ENCODE results near the gene TRMT1. TPM values are rescaled to one million over a fixed set of nuclear protein-coding genes. Genes with fewer than 3 reads are reported as not detected.
"Not testable (repeated sequence)": the region's sequence is repeated elsewhere in the genome, so short reads cannot be mapped to it uniquely, and the experiment has no call there.

TRMT1 gene
- total RNA-seq, 1 experiment from 2014 or later: 106 TPM

DNA sequence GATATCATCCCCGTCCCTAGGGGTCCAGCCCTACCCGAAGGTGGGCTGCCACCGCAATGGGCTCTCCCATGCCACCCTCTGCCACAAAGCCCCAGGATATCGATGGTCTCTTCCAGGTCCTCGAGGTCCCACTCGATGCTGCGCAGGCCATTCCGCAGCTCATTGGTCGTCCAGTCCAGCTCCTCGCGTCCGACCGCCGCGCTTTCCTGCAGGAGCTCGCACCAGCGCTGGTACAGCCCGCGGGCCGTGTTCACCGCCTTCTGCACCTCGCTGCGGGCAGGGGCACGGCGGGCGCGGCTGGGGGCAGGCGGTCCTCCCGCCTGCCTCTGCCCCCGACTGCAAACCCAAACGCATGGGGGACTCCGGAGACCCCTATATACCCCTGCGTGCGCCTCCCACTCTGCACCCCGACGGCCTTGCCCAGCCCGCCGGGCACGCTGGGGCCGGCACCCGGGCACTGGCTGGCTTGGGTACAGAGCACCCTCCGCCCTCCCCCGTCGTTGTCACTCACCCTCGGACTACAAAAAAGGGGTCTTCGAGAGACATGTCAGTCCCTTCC lies 33.2 kb upstream of the TRMT1 start (continued):
- TF ChIP-seq, protein P1, sequence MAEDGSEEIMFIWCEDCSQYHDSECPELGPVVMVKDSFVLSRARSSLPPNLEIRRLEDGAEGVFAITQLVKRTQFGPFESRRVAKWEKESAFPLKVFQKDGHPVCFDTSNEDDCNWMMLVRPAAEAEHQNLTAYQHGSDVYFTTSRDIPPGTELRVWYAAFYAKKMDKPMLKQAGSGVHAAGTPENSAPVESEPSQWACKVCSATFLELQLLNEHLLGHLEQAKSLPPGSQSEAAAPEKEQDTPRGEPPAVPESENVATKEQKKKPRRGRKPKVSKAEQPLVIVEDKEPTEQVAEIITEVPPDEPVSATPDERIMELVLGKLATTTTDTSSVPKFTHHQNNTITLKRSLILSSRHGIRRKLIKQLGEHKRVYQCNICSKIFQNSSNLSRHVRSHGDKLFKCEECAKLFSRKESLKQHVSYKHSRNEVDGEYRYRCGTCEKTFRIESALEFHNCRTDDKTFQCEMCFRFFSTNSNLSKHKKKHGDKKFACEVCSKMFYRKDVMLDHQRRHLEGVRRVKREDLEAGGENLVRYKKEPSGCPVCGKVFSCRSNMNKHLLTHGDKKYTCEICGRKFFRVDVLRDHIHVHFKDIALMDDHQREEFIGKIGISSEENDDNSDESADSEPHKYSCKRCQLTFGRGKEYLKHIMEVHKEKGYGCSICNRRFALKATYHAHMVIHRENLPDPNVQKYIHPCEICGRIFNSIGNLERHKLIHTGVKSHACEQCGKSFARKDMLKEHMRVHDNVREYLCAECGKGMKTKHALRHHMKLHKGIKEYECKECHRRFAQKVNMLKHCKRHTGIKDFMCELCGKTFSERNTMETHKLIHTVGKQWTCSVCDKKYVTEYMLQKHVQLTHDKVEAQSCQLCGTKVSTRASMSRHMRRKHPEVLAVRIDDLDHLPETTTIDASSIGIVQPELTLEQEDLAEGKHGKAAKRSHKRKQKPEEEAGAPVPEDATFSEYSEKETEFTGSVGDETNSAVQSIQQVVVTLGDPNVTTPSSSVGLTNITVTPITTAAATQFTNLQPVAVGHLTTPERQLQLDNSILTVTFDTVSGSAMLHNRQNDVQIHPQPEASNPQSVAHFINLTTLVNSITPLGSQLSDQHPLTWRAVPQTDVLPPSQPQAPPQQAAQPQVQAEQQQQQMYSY (CRISPR knock-in tag; IDR thresholded peaks at IDR 0.05): peak; percentile 91
- TF ChIP-seq NFE2L1 (CRISPR knock-in tag; IDR thresholded peaks at IDR 0.05) (no peak), SMAD3 (CRISPR knock-in tag; IDR thresholded peaks at IDR 0.05; ENCODE audit: borderline replicate concordance) (peak; percentile 65; the same call in 1 of the 2 replicates), PRRX2 (CRISPR knock-in tag; IDR thresholded peaks at IDR 0.05) (0 out of 2 replicates have a peak, but pooled peaks have one; percentile 29), IRF2 (CRISPR knock-in tag; IDR thresholded peaks at IDR 0.05; ENCODE audit: borderline replicate concordance, low read depth) (no peak)
- TF ChIP-seq, protein P2, sequence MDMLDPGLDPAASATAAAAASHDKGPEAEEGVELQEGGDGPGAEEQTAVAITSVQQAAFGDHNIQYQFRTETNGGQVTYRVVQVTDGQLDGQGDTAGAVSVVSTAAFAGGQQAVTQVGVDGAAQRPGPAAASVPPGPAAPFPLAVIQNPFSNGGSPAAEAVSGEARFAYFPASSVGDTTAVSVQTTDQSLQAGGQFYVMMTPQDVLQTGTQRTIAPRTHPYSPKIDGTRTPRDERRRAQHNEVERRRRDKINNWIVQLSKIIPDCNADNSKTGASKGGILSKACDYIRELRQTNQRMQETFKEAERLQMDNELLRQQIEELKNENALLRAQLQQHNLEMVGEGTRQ (CRISPR knock-in tag; IDR thresholded peaks at IDR 0.05): no peak
- TF ChIP-seq, protein P3, sequence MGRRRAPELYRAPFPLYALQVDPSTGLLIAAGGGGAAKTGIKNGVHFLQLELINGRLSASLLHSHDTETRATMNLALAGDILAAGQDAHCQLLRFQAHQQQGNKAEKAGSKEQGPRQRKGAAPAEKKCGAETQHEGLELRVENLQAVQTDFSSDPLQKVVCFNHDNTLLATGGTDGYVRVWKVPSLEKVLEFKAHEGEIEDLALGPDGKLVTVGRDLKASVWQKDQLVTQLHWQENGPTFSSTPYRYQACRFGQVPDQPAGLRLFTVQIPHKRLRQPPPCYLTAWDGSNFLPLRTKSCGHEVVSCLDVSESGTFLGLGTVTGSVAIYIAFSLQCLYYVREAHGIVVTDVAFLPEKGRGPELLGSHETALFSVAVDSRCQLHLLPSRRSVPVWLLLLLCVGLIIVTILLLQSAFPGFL (CRISPR knock-in tag; IDR thresholded peaks at IDR 0.05; ENCODE audit: borderline replicate concordance): no peak
- TF ChIP-seq, protein P4, sequence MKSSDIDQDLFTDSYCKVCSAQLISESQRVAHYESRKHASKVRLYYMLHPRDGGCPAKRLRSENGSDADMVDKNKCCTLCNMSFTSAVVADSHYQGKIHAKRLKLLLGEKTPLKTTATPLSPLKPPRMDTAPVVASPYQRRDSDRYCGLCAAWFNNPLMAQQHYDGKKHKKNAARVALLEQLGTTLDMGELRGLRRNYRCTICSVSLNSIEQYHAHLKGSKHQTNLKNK (CRISPR knock-in tag; IDR thresholded peaks at IDR 0.05): no peak
- TF ChIP-seq, protein P5, sequence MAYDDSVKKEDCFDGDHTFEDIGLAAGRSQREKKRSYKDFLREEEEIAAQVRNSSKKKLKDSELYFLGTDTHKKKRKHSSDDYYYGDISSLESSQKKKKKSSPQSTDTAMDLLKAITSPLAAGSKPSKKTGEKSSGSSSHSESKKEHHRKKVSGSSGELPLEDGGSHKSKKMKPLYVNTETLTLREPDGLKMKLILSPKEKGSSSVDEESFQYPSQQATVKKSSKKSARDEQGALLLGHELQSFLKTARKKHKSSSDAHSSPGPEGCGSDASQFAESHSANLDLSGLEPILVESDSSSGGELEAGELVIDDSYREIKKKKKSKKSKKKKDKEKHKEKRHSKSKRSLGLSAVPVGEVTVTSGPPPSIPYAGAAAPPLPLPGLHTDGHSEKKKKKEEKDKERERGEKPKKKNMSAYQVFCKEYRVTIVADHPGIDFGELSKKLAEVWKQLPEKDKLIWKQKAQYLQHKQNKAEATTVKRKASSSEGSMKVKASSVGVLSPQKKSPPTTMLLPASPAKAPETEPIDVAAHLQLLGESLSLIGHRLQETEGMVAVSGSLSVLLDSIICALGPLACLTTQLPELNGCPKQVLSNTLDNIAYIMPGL (CRISPR knock-in tag; IDR thresholded peaks at IDR 0.05): 0 out of 2 replicates have a peak, but pooled peaks have one; percentile 32

DNA sequence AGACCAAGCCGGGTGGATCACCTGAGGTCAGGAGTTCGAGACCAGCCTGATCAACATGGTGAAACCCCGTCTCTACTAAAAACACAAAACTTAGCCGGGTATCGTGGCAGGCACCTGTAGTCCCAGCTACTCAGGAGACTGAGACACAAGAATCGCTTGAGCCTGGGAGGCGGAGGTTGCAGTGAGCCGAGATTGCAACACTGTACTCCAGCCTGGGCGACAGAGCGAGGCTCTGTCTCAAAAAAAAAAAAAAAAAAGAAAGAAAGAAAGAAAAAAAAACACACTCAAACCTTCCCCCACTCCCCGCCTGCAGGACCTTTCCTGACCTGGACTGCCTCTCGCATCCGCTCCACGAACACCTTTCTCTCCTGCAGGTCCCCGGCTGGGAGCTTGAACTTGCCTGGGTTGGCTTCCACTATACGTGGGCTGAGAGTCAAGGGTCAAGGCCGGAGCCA lies 32.7 kb upstream of the TRMT1 start:
- H3K4me1 Mint-ChIP-seq: peaks cover 13% of the 10 kb centered on the region
- ChIA-PET CTCF (interaction anchor here (0.7 to 2.5 kb wide), 13 partner anchors 8 to 184 kb away, joined by 3 to 31 read pairs (median 5); no protein-coding TSS in a partner anchor), POLR2A (interaction anchor here (0.9 to 2.5 kb wide), 5 partner anchors 15 to 46 kb away, joined by 3 to 29 read pairs (median 5); partner anchors contain the start of gene NACC1)
- H3K27ac Mint-ChIP-seq: peak overlapping the region; percentile 64
- not testable (repeated sequence) for H3K27me3 Mint-ChIP-seq (ENCODE audit: low read depth); H3K9me3 Mint-ChIP-seq; ATAC-seq; DNase-seq (ENCODE audit: low spot score)
- peaks cover 17% of the 10 kb centered on the region for H3K36me3 Mint-ChIP-seq
- H3K4me3 Mint-ChIP-seq: peak overlapping the region; percentile 99

DNA sequence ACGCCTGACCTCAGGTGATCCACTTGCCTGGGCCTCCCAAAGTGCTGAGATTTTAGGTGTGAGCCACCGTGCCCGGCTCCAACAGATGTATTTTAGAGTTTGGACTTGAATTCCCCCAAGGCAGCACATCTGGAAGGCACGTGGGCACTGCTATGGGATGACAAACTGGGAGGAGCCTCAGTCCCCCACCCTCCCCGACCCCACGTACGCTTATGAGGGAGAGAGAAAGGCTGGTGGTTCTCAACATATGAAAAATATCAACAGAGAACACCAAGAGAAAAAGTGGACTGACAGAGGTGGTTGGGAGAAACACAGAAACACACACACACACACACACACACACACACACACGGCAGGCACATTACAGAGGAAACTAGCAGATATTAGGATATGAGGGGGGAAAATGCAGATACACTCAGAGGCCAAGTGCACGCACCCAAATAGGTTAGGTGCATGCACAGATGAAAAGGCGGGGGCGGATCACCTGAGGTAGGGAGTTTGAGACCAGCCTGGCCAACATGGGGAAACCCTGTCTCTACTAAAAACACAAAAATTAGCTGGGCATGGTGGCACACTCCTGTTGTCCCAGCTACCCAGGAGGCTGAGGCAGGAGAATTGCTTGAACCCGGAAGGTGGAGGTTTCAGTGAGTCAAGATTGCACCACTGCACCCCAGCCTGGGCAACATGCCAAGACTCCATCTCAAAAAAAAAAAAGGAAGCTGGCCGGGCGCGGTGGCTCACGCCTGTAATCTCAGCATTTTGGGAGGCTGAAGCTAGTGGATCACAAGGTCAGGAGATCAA lies 30.4 kb upstream of the TRMT1 start:
- peaks cover 13% of the 10 kb centered on the region for H3K4me1 Mint-ChIP-seq
- no peaks in the 10 kb centered on the region for H3K9me3 Mint-ChIP-seq
- no peak overlapping the region for H3K4me3 Mint-ChIP-seq
- POLR2A ChIA-PET: no interaction called here
- H3K27me3 Mint-ChIP-seq (ENCODE audit: low read depth): no peaks in the 10 kb centered on the region; the same call in 1 of the 2 replicates
- no peak overlapping the region for H3K27ac Mint-ChIP-seq
- CTCF ChIA-PET: interaction anchor here (1.0 kb wide), 2 partner anchors 14 to 169 kb away, joined by 3 read pairs; no protein-coding TSS in a partner anchor
- H3K36me3 Mint-ChIP-seq: peaks cover 8% of the 10 kb centered on the region
- ATAC-seq (no peak), DNase-seq (ENCODE audit: low spot score) (no peak)
- TF ChIP-seq, protein P6, sequence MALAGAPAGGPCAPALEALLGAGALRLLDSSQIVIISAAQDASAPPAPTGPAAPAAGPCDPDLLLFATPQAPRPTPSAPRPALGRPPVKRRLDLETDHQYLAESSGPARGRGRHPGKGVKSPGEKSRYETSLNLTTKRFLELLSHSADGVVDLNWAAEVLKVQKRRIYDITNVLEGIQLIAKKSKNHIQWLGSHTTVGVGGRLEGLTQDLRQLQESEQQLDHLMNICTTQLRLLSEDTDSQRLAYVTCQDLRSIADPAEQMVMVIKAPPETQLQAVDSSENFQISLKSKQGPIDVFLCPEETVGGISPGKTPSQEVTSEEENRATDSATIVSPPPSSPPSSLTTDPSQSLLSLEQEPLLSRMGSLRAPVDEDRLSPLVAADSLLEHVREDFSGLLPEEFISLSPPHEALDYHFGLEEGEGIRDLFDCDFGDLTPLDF (CRISPR knock-in tag; IDR thresholded peaks at IDR 0.05): no peak
- TF ChIP-seq ZNF671 (CRISPR knock-in tag; IDR thresholded peaks at IDR 0.05): no peak
- TF ChIP-seq, protein P1 (CRISPR knock-in tag; IDR thresholded peaks at IDR 0.05): no peak
- 0 out of 2 replicates have a peak, but pooled peaks have one; percentile 2 for TF ChIP-seq ZNF121 (CRISPR knock-in tag; IDR thresholded peaks at IDR 0.05)

Data from WTC11 (cell line).